Activated T-cell treated with anti-CD3 and anti-CD28 coated beads for 48 hours (primary cell): ENCODE results near the gene HIKESHI.
"Not testable (repeated sequence)": the region's sequence is repeated elsewhere in the genome, so short reads cannot be mapped to it uniquely, and the experiment has no call there.

Source experiments
- DNase-seq: peaks from one replicate; pipeline ENCODE4 v3.0.0-alpha.2; 2020; ENCODE audit warnings: low read depth

HIKESHI gene, protein sequence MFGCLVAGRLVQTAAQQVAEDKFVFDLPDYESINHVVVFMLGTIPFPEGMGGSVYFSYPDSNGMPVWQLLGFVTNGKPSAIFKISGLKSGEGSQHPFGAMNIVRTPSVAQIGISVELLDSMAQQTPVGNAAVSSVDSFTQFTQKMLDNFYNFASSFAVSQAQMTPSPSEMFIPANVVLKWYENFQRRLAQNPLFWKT

GRCh38 chr11:86302092-86302793 lies at the start of gene HIKESHI:
TSS of gene HIKESHI (plus strand) at chr11:86302240. CDS start at chr11:86302449, 209 bp downstream.
- peak; percentile 85 for DNase-seq

DNA sequence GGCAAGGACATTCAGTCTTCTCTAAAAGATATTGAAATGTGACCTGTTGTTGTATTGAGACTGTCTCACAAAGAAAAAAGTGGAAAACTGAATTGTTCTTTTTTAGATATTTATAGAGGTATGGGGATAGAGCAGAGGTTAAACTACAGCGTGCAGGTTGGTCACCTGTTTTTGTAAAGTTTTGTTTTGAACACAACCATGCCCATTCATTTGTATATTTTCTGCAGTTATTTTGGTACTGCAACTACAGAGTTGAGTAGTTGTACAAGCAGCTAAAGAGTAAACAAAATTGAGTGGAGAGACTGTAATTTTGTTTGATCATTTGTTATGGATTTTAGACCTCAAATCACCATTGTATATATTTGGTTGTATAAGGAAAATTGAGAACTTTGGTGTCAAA lies 46.1 kb upstream of the HIKESHI start:
- no peak for DNase-seq

DNA sequence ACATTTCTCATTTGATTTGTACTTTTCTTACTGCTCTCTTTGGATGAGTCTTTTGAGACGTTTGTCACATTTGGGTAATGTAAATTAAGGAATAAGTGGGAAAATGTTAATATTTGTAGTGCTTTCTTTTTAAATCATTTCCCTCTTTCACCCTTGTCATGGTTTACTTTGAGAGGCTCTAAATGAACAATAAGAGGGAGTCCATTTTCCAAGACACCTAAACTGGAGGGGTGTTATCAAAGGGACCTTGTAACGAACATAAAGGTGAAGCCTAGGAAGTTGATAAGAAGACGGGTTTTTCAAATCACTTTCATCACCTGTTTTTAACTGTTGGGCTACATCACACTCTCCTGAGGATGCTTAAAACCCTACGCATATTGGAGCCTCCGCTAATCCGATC lies 45.4 kb upstream of the HIKESHI start:
- DNase-seq, result no peak

DNA sequence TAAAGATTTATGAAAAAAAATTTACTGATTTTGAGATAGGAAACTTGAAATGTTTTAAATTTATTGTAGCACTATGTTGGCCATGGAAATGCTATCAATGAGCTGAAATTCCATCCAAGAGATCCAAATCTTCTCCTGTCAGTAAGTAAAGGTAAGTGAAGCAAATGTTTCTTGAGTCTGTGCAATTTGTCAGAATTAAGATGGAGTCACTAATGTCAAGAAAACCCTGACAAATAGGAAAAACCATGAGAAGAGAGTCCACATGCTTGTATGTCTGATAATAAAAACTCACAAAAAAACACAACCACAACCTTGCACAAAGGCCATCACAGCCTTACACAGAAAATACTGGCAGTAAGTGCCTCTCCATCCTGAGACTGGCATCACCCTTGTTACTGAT lies 44.6 kb upstream of the HIKESHI start:
- DNase-seq, result no peak

GRCh38 chr11:86259730-86260129 lies 42.3 kb upstream of the HIKESHI start:
- no peak for DNase-seq

DNA sequence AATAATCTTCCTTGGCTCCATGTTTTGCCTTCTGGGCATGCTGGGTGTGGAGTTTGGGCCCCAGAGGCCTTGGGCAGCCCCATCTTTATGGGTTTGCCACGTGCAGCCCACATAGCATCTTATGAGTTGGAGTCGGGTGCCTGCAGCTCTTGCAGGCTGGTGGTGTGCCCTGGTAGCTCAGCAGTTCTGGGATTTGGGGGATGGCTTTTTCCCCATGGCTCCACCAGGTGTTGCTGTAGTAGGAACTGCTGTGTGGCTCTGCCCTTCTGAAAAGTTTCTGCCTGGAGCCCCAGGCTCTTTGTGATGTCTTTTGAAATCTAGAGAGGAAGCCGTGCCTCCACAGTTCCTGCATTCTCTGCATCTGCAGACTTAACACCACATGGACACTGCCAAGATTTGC lies 40.7 kb upstream of the HIKESHI start:
- DNase-seq, result no peak

DNA sequence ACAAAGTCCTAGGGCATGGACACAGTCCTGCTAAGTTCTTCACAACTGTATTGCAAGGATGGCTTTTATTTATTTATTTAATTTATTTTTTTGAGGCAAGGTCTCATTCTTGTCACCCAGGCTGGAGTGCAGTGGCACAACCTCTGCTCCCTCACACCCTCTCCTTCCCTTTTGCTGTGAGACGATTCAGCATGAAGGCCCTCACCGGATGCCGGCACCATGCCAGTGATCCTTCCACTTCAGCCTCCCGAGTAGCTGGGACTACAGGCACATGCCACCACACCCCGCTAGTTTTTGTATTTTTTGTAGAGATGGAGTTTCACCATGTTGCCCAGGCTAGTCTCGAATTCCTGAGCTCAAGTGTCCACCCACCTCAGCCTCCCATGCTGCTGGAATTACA lies 39.7 kb upstream of the HIKESHI start:
- no peak for DNase-seq

- no peak for DNase-seq
Observed at GRCh38 chr11:86264649-86265048, 37.4 kb upstream of the HIKESHI start.

DNA sequence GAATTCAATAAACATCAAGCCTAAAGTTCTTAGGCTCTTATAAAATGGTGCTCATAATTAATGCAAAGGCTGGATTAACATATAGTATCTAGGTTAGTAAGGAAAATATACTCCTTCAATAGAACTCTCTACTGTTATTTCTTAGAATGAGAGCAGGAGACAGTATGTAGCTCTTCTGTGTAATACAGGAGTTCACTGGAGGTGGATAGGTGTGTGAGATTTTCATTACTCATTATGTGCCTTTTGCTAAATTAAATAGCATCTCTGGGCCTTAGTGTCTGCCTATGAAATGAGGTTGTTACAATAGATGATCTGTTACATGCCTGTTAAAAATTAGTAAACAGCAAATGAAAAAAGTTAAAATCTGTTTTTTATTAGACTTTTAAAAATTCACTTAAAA lies 36.8 kb upstream of the HIKESHI start:
- DNase-seq, result no peak

DNA sequence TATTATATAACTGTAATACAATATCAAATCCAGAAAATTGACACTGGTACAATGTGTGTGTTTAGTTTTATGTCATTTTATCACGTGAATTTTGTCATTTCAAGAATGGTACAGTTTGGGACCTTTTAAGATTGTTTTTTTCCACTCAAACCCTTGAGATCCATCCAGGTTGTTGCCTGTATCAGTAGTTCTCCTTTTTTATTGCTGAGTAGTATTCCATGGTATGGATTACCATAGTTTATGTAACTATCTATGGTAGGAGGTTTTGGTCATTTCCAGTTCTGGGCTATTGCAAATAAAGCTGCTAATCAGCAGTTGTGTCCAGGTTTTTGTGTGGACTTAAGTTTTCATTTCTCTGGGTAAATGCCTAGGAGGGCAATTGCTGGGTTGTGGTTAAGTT lies 32.4 kb upstream of the HIKESHI start:
- no peak for DNase-seq

DNA sequence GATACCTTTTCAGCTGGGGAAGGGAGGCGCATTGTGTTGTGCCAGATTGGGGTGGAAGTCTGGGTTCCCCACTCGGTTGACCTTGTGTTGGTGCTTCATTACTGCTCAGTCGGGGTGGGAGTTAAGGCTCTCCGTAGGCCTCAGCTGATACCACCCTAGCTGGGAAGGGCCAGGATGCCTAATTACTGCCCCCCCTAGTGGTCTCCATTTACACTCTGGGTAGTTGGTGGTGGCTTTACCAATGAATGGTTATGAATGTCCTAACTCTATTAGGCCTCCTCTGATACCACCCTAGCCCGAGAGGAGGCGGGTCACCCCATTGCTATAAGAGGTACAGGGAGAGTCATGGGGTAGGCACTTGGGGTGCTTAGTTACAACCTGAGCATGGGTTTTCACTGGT lies 27.5 kb upstream of the HIKESHI start:
- no peak for DNase-seq

DNA sequence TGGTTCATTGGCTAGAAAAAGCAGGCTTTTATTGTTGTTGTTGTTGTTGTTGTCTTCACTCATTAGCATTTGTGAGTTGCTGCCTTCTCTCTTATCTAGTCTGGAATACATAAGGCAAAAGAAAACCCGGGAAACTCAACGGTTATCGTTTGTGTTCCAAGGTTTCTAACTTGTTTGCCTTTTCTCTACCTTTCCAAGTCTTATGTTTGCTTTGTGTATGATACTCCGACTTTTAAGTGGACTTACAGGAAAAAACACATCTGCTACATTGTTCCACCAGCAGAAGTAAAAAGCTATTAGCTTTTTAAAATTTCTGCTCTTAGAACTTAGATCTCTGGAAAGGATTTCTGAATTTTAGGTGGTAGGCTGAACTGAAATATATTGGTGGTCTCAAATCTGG lies 27.0 kb upstream of the HIKESHI start:
- DNase-seq, result no peak

GRCh38 chr11:86275493-86276370 lies 26.3 kb upstream of the HIKESHI start:
- DNase-seq, result no peak

DNA sequence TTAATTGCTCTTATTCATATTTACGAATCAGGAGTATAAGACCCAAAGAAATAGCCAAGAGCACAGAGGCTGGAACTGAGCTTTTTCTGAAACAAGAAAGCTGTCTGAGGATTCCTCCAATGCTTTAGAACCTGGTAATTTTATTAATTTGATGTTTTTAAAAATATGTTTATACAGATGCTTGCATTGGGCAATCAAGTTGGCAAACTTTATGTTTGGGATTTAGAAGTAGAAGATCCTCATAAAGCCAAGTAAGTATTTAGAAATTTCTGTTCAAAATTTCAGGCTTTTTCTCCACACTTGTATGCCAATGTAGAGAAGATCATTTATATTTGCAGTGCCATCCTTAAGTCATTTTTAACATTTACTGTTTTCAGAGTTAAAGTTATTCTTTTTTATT lies 24.3 kb upstream of the HIKESHI start:
- no peak for DNase-seq

GRCh38 chr11:86278226-86278625 lies 23.8 kb upstream of the HIKESHI start:
- no peak for DNase-seq

DNA sequence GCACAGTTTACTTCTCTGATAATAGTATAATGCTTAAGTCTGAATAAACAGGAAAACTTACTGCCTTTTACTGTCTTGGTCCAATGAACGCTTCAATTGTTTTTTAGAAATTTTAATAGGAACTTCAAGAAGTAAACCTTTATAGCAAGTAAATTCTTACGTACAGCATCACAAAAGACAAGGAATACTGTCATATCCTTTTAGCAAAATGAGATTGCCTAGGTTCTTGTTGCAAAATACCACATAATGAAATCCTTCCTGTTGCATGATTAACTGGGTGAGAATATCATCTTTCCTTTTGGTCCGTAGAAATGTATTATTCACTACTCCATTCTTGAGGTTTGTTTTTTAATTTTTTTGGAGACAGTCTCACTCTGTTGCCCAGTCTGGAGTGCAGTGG lies 22.3 kb upstream of the HIKESHI start:
- DNase-seq, result no peak

DNA sequence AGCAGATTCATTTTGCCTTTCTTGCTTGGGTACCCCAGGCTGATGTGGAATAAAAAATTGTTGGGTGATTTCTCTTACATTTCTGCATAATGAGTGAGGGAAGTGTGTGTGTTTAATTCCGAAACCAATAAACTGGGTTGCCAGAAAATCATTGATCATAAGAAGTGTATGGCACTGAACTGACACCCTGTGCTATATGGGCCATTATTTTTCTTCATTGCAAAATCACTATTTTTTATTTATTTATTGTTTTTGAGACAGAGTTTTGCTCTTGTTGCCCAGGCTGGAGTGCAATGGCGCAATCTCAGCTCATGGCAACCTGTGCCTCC lies 14.6 kb upstream of the HIKESHI start:
- DNase-seq, result no peak

- no peak for DNase-seq
Observed at GRCh38 chr11:86288776-86289507, 13.1 kb upstream of the HIKESHI start.

DNA sequence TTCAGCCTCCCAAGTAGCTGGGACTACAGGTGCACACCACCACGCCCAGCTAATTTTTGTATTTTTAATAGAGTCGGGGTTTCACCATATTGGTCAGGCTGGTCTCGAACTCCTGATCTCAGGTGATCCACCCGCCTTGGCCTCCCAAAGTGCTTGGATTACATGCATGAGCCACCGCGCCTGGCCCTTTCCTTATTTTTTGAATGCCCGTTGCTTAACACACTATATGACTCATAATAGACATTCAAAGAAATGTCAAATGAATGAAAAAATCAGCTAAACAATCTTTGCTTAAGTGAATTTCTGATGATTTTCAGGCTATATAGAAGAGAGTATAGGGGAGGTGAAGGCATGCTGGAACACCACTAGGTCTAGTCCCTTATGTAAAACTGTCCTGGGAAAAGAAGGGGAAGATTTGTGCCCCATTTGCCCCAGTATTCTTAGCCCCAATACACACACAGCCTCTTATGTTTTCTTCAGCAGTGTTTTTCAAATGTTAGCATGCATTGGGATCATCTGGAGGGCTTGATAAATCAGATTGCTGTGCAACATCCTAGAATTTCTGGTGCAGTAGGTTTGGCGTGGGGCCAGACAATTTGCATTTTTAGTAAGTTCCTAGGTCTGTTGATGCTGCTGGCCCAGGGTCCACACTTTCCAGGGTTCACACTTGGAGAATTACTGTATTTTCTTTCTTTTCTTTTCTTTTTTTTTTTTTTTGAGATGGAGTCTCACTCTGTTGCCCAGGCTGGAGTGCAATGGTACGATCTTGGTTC lies 12.3 kb upstream of the HIKESHI start:
- not testable (repeated sequence) for DNase-seq

DNA sequence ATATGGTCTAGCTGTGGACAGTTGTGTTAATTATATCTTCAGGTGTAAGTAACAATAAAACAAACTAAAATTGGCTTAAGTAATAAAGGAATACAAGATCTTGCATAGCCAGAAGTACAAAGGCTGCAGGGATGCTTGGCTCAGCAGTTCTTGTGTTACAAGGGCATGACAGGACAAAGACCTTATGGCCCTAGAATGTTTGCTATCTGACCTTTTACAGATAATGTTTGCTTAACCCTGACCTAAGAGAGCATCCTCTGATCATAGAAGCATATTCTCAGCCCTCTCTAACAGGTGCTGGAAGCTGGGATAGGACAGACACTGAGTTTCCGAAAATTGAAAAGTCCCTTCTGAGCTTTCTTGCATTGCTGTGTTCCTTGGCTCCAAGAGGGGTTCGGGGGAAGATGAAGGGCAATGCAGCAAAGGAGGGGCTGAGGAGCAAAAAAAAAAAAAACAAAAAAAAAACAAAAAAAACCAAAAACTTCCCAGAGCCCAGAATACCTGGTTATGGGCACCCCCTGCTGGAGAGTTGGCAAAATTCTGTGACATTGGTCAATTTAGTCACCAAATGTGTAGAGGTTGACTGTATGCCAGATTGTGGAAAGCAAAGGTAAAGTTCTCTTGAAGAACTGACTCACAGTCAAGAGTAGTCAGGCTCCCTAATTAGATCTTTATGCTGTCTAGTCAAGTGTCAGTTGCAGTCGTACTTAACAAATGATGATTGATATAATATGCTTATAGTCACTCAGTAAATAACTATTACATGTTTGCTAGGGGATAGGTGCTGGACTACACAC lies 10.4 kb upstream of the HIKESHI start:
- peak; percentile 66 for DNase-seq
